ENCODE data around the gene ATP8B2.
A peak's percentile ranks its signal among the peaks of the same experiment; 100 is the strongest.
"Not testable (repeated sequence)": the region's sequence is repeated elsewhere in the genome, so short reads cannot be mapped to it uniquely, and the experiment has no call there.

Gene ATP8B2

GRCh38 chr1:154347961-154348360, 22.6 kb downstream of the ATP8B2 start:
- no peak for DNase-seq (ENCODE audit: low read depth)

GRCh38 chr1:154348429-154349076, 23.2 kb downstream of the ATP8B2 start:
- DNase-seq (ENCODE audit: low read depth), result no peak

- DNase-seq (ENCODE audit: low read depth), result no peak
These were observed 23.8 kb downstream of the ATP8B2 start for GRCh38 chr1:154349121-154349520.

- DNase-seq (ENCODE audit: low read depth), result no peak
These were observed 25.1 kb downstream of the ATP8B2 start for GRCh38 chr1:154350383-154350782.

- DNase-seq (ENCODE audit: low read depth), result no peak
These were observed 26.2 kb downstream of the ATP8B2 start for GRCh38 chr1:154351363-154352068.

- DNase-seq (ENCODE audit: low read depth), result no peak
These were observed 26.9 kb downstream of the ATP8B2 start for GRCh38 chr1:154352245-154352580.

- no peak for DNase-seq (ENCODE audit: low read depth)
These were observed 27.5 kb downstream of the ATP8B2 start for GRCh38 chr1:154352581-154353459.

- DNase-seq (ENCODE audit: low read depth), result peak; percentile 42
These were observed 28.2 kb downstream of the ATP8B2 start for GRCh38 chr1:154353460-154353904.

- no peak for DNase-seq (ENCODE audit: low read depth)
These were observed 28.6 kb downstream of the ATP8B2 start for GRCh38 chr1:154353966-154354365.

GRCh38 chr1:154358519-154358918, 33.2 kb downstream of the ATP8B2 start:
- DNase-seq (ENCODE audit: low read depth), result no peak

- no peak for DNase-seq (ENCODE audit: low read depth)
These were observed 35.0 kb downstream of the ATP8B2 start for GRCh38 chr1:154360288-154360687.

- DNase-seq (ENCODE audit: low read depth), result not testable (repeated sequence)
These were observed 35.6 kb downstream of the ATP8B2 start for GRCh38 chr1:154360881-154361280.

- DNase-seq (ENCODE audit: low read depth), result no peak
These were observed 36.0 kb downstream of the ATP8B2 start for GRCh38 chr1:154361357-154361756.

GRCh38 chr1:154371436-154371835, 46.1 kb downstream of the ATP8B2 start:
- DNase-seq (ENCODE audit: low read depth), result no peak

GRCh38 chr1:154373777-154374357, 48.5 kb downstream of the ATP8B2 start:
- DNase-seq (ENCODE audit: low read depth), result not testable (repeated sequence)

- no peak for DNase-seq (ENCODE audit: low read depth)
These were observed 54.0 kb downstream of the ATP8B2 start for GRCh38 chr1:154379301-154379700.

GRCh38 chr1:154384650-154385489, 59.5 kb downstream of the ATP8B2 start:
- no peak for DNase-seq (ENCODE audit: low read depth)

GRCh38 chr1:154386643-154387352, 61.5 kb downstream of the ATP8B2 start:
- peak; percentile 10 for DNase-seq (ENCODE audit: low read depth)

- DNase-seq (ENCODE audit: low read depth), result no peak
These were observed 65.9 kb downstream of the ATP8B2 start for GRCh38 chr1:154391086-154391770.

GRCh38 chr1:154398141-154398540, 72.8 kb downstream of the ATP8B2 start:
- DNase-seq (ENCODE audit: low read depth), result no peak

Data from GM04503 (cell line).